Measurements from ENCODE around the gene FCER1A.
"Not testable (repeated sequence)": the region's sequence is repeated elsewhere in the genome, so short reads cannot be mapped to it uniquely, and the experiment has no call there.

The FCER1A gene

GRCh38 chr1:159302095-159302494, at the start of gene FCER1A:
TSS of gene FCER1A (plus strand) at chr1:159302336. CDS start at chr1:159302365, 29 bp downstream.
- no peak for DNase-seq (ENCODE audit: low read depth)

GRCh38 chr1:159261311-159261710, 40.8 kb upstream of the FCER1A start:
- no peak for DNase-seq (ENCODE audit: low read depth)

GRCh38 chr1:159261721-159262494, 40.2 kb upstream of the FCER1A start:
- no peak for DNase-seq (ENCODE audit: low read depth)

GRCh38 chr1:159266832-159267231, 35.3 kb upstream of the FCER1A start:
- no peak for DNase-seq (ENCODE audit: low read depth)

GRCh38 chr1:159274631-159275030, 27.5 kb upstream of the FCER1A start:
- no peak for DNase-seq (ENCODE audit: low read depth)

- no peak for DNase-seq (ENCODE audit: low read depth)
Observed at GRCh38 chr1:159275891-159276290, 26.2 kb upstream of the FCER1A start.

GRCh38 chr1:159279773-159280172, 22.4 kb upstream of the FCER1A start:
- no peak for DNase-seq (ENCODE audit: low read depth)

- no peak for DNase-seq (ENCODE audit: low read depth)
Observed at GRCh38 chr1:159282118-159282517, 20.0 kb upstream of the FCER1A start.

GRCh38 chr1:159289060-159289459, 13.1 kb upstream of the FCER1A start:
- DNase-seq (ENCODE audit: low read depth) = no peak

GRCh38 chr1:159291424-159291823, 10.7 kb upstream of the FCER1A start:
- DNase-seq (ENCODE audit: low read depth) = no peak

GRCh38 chr1:159296706-159297375, 5.3 kb upstream of the FCER1A start:
- no peak for DNase-seq (ENCODE audit: low read depth)

- no peak for DNase-seq (ENCODE audit: low read depth)
Observed at GRCh38 chr1:159300146-159300545, 2.0 kb upstream of the FCER1A start.

GRCh38 chr1:159307346-159308020, 5.3 kb downstream of the FCER1A start:
- no peak for DNase-seq (ENCODE audit: low read depth)

- no peak for DNase-seq (ENCODE audit: low read depth)
Observed at GRCh38 chr1:159311679-159312078, 9.5 kb downstream of the FCER1A start.

GRCh38 chr1:159315381-159315780, 13.2 kb downstream of the FCER1A start:
- no peak for DNase-seq (ENCODE audit: low read depth)

- no peak for DNase-seq (ENCODE audit: low read depth)
Observed at GRCh38 chr1:159318784-159319551, 16.8 kb downstream of the FCER1A start.

GRCh38 chr1:159334797-159335196, 32.7 kb downstream of the FCER1A start:
- DNase-seq (ENCODE audit: low read depth) = no peak

- no peak for DNase-seq (ENCODE audit: low read depth)
Observed at GRCh38 chr1:159338018-159338417, 35.9 kb downstream of the FCER1A start.

GRCh38 chr1:159339536-159339935, 37.4 kb downstream of the FCER1A start:
- no peak for DNase-seq (ENCODE audit: low read depth)

GRCh38 chr1:159341736-159342135, 39.6 kb downstream of the FCER1A start:
- no peak for DNase-seq (ENCODE audit: low read depth)

- DNase-seq (ENCODE audit: low read depth) = no peak
Observed at GRCh38 chr1:159342761-159343425, 40.8 kb downstream of the FCER1A start.

- DNase-seq (ENCODE audit: low read depth) = not testable (repeated sequence)
Observed at GRCh38 chr1:159349374-159349773, 47.2 kb downstream of the FCER1A start.

All from non-pigmented ciliary epithelial cell (primary cell).